PC-3 (cell line): ENCODE measurements around the gene MAGI2.

Source experiments
- CTCF ChIP-seq: fragments of 300-600 bp; sonication (generic); conservative IDR thresholded peaks from 2 replicates; pipeline ENCODE4 v1.5.1; 2017; ENCODE audit warnings: antibody characterized with exemption, low read depth, mild to moderate bottlenecking, low read length
- EZH2 ChIP-seq: fragments of 300-600 bp; sonication (generic); IDR thresholded peaks from one replicate; pipeline ENCODE4 v1.6.1; 2017; ENCODE audit warnings: antibody characterized with exemption, mild to moderate bottlenecking, low read length; ENCODE audit not compliant: unreplicated experiment

- no peak for TF ChIP-seq CTCF
- TF ChIP-seq EZH2, result no peak
Measured at GRCh38 chr7:78014401-78014800, 1439.1 kb downstream of the MAGI2 start.
